ENCODE data around the gene SUMF1.

Gene SUMF1

GRCh38 chr3:4411236-4411635 is 55.8 kb downstream of the SUMF1 start:
- DNase-seq, result no peak

- DNase-seq, result no peak
These were observed 56.5 kb downstream of the SUMF1 start for GRCh38 chr3:4410606-4411005.

DNA sequence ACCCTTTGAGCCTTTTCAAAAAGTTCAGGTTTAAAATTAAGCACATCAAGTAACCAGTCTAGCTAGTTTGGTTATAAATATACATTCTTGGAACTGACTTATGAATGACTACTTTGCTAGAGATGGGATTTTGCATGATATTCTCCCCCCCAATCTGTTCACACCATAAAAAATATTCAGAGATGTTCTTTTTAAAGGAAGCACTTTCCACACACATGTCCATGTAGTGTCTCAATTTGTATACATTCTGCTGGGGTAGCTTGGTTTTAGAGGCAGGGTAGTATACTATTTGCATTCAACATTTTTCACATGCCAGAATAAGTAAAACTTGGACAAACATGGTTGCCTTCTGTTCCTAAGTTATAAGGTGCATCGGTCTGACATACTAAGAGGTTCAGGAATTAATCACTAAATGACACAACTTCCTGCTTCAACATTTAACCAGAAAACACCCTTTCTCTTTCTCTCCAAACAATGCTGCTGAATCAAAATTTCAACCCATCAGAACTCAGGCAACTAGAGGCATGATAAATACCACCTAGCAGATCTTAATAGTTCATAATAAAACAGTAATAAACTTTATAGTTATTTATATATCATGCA is 57.0 kb downstream of the SUMF1 start:
- DNase-seq, result no peak

DNA sequence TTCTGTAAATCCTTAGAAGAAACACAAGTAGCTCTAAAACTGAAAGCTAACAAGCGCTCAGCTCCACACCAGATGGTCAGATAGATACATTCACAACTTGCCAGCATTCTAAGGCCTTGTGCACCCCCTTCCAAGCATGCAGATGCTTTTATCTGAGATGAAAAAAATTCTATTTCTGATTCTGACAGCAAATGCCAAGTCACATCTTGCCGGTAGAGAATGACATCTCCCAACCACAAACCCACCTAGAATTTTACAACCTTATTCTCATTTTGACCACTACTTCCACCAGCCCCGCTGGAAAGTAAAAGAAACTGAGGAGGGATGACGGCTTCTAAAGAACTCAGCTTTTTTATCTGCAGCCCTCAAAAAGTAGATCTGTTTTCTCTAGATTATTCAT is 57.7 kb downstream of the SUMF1 start:
- no peak for DNase-seq

GRCh38 chr3:4408958-4409357 is 58.1 kb downstream of the SUMF1 start:
- DNase-seq, result no peak

DNA sequence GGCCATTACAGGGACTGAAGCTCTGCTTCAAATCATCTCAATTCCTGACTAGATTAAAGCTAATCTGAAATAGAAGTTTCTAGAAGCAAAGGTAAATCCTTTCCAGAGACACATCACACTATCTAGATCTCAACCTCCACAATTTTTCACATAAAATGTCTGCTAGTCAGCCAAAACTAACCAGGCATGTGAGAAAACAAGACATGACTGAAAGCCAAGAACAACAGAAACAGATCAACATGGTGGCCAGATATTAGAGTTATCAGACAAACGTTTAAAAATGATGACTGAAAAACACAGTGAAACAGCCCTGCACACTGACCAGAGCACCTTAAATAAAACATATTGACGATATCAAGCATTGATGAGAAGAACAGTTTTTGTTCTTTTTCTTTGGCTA is 59.1 kb downstream of the SUMF1 start:
- DNase-seq, result no peak

- DNase-seq, result no peak
These were observed 60.1 kb downstream of the SUMF1 start for GRCh38 chr3:4406746-4407568.

DNA sequence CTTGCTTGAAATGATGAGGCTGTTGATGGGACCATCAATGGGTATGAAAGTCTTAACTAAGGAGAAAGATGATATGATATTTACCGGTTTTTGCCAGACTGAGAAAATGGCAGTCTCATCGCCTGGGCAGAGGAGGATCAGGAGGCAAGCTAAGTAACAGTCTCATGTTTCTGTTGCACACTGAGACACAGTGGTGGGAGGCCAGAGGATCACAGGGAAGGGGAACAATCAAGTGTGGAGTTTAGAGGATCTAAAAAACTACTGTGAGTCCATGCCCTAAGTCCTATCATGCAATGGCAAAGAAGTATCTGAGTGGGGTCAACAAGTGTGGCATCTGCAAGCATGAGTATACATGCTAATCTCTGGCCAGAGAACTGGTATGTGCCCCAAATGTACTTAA is 62.2 kb downstream of the SUMF1 start:
- no peak for DNase-seq

DNA sequence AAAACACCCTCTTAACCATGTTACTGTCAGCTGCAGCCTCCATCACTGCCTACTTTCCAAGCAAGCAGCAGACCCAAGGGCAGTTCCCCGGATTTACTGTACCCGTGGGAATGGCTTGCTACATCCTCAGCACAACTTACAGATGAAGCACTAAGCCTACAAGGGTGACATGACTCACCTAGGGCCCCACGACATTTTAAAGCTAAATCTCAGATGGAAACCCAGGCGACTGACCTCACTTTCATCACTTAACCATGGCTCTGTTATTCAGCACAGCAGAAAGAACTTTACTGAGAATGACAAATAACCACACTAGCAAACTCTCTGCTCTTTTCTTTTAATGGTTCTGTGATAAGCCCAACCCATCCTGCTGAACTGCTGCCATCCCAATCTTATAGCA is 65.6 kb downstream of the SUMF1 start:
- no peak for DNase-seq

DNA sequence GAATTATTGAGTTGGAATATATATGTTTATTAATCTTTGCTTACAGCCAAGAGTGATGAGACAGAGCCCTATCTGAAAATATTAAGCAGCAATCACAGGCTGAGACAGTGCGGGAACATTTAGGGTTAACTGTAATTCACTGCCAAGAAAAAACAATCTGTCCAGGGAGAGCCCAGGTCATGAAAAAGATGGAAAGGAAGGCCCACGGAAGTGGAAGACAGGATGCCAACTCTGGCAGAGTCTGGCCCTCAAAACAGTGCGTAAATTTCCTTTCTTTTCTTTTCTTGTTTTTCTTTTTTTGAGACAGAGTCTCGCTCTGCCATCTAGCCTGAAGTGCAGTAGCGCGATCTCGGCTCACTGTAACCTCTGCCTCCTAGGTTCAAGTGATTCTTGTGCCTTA is 67.6 kb downstream of the SUMF1 start:
- no peak for DNase-seq

DNA sequence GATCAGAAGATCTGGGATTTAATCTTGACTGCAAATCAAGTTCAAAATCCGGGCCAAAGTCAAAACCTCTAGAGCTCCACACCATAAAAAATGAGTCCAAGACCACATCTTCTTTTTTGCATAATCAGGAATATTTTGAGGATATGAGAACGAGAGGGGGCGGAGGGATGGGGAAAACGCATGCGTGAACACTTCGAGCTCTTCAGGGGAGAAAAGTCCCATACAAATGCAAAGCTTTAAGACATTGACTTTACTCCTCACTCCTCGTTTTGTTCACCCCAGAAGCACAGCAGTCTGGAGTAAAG is 68.2 kb downstream of the SUMF1 start:
- no peak for DNase-seq

- DNase-seq, result no peak
These were observed 68.7 kb downstream of the SUMF1 start for GRCh38 chr3:4398120-4398940.

DNA sequence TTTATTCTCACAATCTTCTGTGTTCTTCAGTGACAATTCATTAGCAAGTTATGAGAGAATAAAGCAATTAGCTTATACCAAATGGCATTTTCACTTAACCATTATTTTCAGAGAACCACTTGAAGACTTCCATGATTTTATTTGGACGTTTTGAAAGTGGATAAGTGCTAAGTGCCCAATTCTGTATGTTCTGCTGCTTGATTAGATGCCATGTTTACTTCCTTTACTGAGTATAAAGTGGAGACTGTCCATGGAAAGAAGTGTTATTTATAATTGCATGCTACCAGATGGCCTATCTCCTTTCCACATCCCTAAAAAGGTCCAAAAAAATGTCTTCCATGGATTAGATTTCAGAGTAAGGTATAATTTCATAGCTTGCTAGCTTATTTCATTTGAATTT is 69.6 kb downstream of the SUMF1 start:
- no peak for DNase-seq

DNA sequence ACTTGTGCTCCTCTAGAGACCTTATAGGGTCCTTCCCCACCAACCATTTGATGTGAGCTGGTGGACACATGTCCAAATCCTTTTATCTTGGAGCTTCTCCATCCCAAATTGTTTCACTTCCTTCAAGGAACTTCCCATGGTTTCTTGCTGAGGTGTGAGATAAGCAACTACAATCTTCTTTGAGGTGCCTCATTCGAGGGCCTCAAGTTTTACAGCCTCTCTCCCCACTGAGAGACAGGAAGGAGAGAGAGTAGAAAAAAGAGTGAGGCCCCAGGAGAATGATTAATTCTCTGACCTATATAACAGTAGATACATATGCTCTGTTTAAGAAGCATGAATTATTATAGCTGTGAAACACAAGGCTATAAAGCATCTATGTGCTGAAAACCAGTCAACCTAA is 70.5 kb downstream of the SUMF1 start:
- DNase-seq, result no peak

DNA sequence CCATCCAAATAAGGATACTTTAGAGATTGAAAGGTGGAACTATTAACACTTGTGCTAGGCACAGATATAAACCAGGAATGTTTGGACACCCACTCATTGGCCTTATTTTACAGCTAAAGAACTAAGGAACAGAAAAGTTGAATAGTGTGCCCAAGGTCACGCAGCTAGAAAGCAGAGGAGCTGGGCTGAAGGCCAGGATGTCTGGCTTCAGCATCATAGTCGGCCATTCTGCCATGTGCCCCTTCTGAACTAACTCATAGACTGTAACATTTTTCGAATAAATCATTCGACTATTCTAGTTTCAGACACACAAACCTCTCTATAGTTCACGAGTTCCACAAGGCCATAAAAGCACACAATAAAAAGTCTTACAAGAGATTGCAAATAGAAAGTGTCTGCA is 71.1 kb downstream of the SUMF1 start:
- DNase-seq, result no peak

DNA sequence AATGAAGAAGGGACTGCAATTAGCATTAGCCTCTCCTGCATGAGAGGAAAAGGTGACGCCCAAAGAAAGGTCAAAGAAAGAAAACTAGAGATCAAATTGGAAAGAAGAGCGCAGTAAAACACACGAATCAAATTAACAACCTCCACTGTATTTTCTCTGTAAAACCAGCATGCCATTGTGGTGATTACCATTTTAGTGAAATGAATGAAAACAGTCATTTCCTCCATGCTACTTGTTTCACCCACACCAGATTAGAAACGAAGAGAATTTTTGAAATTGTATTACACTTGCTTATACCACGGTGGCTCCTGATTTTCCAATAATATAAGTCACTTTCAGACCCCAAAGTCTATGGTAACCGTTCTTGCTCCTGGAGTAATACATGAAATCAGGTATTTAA is 71.6 kb downstream of the SUMF1 start:
- no peak for DNase-seq

DNA sequence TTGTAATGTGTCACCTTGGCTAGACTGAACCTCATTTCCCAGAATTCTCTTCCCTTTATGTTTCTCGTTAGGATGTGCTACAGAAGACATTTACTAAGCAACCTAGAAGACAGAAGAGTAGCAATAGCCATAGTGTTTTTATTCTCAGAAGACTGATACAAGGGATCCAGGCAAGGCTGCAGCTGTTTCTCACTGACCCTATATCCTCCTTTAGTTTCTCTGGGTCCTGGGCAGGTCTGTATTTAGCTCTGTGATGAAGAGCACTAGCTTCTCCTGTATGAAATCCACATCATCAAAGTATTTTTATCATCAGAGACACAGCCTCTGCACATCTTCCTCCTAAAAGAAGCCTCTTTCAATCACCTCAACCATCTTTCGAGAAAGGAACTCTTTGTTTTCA is 72.5 kb downstream of the SUMF1 start:
- DNase-seq, result no peak

- no peak for DNase-seq
These were observed 73.0 kb downstream of the SUMF1 start for GRCh38 chr3:4394048-4394447.

DNA sequence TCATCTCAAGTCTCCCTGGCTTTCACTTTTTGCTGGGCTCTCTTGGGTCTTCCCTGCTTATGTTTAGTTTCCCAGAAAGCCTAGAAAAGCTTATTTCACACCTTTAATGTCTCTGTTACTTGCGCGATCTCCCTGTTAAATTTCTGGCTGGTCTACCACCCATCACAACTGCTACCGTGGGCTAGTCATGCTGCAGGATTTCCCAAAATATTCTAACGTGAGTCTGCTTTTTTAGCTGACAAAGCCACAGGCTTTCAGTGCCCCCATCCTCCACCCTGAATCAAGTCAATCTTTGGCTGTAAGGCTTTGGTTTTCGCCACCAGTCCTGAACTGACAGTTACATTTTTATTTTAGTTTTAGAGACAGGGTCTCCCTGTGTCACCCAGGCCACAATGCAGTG is 74.1 kb downstream of the SUMF1 start:
- DNase-seq, result no peak

- DNase-seq, result no peak
These were observed 79.6 kb downstream of the SUMF1 start for GRCh38 chr3:4387210-4388204.

DNA sequence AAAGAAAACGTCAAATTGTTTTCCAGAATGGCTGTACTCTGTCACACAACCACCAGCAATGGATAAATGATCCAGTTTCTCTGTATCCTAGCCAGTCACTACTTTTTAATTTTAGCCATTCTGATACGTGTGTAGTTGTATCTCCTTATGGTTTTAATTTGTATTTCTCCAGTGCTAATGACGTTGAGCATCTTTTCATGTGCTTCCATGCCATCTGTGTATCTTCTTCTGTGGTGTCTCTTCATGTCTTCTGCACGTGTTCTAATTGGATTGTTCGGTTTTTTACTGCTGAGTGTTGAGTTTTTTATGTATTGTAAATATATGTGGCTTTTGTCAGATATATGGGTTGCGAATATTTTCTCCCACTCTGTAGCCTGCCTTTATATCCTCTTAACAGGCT is 81.9 kb downstream of the SUMF1 start:
- DNase-seq, result no peak

GRCh38 chr3:4380013-4380412 is 87.1 kb downstream of the SUMF1 start:
- no peak for DNase-seq

- no peak for DNase-seq
These were observed 90.6 kb downstream of the SUMF1 start for GRCh38 chr3:4376499-4376898.

All from DMS 273 treated with DMSO at 0.1 percent for 48 hours (cell line).